GM18519 (cell line): ENCODE measurements around the gene MAML1.

Experiments used
- ATAC-seq: cut with Tn5 transposase; IDR thresholded peaks from one replicate; pipeline ENCODE4 v1.9.1; 2021; ENCODE audit warnings: mild to moderate bottlenecking, moderate library complexity; ENCODE audit not compliant: unreplicated experiment, low FRiP score

Gene MAML1

DNA sequence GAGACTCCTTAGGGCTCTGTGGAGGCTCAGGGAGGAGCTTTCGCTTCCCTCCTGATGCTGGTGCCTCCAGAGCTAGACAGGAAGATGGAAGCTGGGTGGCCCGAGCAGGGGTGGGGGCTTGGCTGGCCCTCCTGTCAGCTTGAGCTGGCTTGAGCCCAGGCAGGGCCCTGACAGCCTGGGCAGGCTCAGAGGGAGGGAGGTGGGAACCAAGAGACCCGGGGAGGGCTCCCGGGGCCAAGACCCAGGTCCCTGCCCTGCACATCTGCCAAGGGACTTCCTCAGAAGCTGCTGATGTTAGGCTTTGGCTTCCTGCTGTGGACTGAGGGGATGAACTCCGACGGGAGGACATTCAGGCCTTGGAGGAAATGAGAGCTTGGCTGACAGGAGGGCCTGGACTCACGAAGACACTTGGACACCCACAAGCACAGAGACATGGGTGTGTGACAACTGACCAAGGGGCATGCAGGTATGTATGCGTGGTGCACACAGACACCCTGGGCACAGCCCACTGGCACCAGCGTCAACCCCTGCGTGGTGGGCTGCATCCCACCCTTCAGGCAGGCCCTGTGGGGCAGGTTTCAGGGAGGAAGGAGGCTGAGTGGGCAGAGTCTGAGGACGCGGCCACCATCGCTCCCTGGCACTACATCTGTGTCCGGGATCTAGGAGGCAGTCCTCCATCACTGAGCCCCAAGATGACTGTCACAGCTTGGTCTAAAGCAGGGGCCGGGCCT, 59.4 kb downstream of the MAML1 start:
- ATAC-seq = no peak

DNA sequence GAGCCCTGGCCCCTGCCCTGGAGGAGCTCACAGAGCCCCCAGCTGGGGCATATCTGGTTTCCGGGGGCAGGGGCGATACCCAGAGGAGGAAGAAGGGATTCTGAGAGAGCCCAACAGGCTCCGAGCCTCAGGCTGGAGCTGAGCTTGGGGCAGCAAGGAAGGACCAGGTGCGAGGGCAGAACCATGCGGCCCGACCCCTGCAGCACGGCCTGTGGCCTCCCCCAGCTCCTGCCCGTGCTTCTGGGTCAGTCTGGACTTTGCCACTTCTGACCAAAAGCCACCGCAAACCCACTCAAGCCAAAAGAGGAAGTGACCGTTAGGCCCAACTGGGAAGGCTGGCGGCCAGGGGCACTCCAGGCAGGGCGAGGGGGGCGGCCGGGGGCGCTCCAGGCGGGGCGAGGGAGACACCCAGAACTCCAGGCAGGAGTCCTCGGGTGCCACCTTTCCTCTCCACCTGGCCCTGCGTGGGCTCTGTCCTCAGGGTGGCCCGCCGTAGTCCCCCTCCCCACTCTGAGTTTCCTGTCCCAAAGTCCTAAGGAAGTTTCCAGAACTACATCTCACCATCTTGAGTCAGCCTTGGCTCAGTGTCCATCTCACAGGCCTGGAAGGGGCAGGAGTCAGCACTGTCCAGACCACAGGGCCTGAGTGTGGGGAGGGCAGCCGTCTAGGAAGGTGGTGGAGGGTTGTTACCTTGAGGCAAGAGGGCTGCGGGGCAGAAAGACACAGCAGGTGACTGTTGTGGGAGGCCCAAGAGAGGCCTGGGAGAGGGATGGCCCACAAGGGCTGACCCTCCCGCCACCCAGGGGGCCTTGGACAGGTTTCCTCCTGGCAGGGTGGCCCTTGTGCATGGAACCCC, 60.2 kb downstream of the MAML1 start:
- ATAC-seq = no peak

DNA sequence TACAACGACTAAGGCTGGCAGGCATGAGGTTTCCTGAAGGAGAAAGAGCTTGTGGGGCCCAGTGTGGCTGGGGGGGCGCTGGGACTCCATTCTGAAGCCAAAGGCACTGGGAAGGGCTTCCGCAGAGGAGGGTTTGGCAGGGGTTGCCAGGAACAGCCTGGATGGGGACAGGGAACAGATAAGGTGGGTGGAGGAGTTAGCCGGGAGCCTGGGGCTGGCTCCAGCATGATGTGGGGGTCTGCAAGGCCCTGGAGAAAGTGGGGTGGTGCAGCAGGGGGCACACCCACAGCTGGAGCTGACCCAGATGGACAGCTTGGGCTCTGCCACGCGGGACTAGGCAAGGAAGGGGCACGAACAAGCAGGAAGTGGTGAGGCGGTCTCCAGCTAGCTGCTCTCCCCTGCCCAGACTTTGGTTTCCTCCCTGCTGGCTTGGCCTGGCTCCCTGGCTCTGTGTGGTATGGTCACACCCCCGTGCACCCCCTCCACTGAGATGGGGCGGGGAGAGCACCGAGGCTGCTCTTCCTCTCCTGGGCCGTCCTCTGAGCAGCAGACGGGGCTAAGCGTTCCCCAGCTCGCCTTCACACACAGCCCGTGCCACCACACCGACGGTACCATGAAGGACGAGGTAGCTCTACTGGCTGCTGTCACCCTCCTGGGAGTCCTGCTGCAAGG, 61.0 kb downstream of the MAML1 start, which contains the start of gene LTC4S:
TSS of gene LTC4S (plus strand) at position 519 of the 672 bp plus-strand sequence. CDS start at position 614, 95 bp downstream.
- no peak for ATAC-seq

DNA sequence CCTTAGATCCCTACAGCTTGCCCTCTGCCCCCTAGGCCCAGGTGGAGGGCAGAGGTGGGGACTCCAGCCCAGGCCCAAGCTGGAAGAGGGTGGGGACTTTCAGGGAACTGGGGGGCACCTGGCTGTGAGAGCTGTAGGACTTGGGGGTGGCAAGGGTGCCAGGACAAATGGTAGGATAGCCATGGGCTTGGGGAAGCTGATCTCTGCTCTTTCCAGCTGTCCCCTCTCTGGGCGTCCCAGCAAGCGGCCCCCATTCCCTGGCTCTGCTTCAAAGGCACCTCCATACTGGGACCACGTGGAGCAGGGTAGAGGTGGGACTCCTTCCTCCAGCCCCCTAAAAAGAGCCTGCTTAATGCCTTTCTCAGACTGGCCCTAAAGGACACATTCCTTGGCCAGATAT, 61.5 kb downstream of the MAML1 start:
- ATAC-seq = no peak

GRCh38 chr5:179794575-179794974, 62.0 kb downstream of the MAML1 start:
- ATAC-seq = no peak

- ATAC-seq = no peak
Observed at GRCh38 chr5:179795049-179795862, 62.6 kb downstream of the MAML1 start.

DNA sequence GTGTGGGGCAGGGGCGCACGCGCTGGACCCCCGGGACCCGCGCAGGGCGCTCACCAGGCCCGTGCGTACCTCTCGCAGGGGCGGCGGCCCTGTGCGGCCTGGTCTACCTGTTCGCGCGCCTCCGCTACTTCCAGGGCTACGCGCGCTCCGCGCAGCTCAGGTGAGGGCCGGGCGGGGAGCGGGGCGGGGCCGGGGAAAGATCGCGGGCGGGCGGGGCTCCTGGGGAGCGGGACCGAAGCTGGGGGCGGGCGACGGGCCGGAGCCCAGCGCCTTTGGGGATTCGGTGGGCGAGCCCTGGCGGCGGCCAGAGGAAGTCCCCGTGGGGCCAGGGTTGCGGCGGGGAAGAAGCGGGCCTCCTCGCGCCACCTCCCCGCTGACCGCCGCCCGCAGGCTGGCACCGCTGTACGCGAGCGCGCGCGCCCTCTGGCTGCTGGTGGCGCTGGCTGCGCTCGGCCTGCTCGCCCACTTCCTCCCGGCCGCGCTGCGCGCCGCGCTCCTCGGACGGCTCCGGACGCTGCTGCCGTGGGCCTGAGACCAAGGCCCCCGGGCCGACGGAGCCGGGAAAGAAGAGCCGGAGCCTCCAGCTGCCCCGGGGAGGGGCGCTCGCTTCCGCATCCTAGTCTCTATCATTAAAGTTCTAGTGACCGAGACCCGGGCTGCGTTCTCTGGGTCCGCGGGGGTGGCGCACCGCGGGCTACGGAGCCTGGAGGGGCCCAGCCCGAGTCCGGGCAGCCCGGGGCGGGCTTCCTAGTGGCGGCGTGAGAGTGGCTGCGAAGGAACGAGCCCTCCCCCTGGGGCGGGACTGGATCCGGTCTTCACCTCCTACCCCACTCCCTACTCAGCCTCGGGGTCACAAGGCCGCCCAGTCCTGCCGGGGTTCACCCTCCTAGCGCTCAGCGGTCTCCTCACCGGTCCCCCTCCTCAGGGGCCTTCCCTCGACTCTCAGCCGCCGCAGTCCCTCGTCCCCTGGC, 63.5 kb downstream of the MAML1 start:
- peak; percentile 75 for ATAC-seq

GRCh38 chr5:179796877-179797608, 64.4 kb downstream of the MAML1 start:
- no peak for ATAC-seq

- ATAC-seq = no peak
Observed at GRCh38 chr5:179797741-179798140, 65.1 kb downstream of the MAML1 start.

- no peak for ATAC-seq
Observed at GRCh38 chr5:179798144-179798770, 65.6 kb downstream of the MAML1 start.

DNA sequence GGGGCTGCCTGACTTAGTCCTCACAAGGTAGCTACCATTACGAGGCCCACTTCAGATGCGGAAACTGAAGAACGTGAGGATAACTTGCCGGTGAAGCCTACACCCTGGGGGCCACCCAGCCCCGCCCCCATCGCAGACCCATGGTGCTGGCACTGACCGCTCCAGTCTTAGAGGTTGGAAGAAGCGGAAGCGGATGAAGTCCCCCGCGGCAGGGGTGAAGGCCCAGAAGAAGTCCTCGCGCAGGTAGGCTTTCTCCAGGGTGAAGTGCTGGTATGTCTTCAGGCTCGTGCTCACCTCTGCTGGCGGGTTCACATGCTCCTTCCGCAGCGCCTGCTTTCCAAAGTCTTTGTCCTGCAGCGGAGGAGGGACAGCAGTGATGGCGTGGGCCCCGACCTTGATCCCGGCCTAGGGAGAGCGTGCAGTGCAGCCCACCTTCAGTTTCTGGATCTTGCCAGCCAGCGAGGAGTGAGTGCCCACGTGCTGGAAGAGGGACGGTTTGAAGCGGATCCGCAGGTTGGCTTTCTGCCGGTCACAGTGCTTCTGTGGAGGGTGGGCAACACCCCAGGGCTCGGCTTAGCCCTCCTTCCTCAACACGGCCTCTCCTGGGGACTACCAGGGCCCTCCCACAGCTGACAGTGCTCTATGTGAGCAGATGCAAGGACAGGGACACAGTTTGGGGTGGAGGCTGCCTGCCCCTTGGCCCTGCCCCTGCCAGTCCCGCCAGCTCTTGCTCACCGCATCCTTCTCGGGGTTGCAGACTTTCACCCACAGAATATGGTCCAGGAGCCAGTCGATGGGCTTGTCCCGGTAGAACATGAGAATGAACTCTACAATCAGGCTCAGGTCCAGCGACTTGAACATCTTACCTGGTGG, 66.4 kb downstream of the MAML1 start:
- ATAC-seq = no peak

GRCh38 chr5:179799644-179799973, 67.0 kb downstream of the MAML1 start:
- ATAC-seq = no peak

- ATAC-seq = no peak
Observed at GRCh38 chr5:179800071-179800695, 67.6 kb downstream of the MAML1 start.

DNA sequence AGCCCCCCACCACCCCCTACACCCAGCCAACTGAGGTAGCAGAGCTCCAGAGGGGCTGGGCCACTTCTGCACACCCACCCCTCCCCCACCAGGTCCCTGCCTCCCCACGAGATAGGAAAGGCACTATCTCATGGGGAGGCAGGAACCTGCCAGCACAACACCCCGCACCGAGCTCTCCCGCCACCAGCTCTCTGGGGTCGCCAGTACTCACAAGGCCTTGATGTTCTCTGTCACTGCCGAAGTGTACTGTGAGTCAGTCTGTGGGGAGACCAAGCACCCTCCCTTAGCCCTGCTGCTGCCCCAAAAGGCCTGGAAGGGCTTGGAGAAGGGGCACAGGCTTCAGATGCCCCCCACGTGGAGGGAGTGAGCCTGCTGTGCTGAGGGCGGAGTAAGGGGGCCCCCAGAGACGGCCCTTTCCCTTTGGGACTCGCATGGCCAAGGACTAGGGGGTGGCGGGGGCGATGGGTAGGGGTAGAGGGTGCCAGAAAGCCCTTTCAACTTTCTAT, 68.1 kb downstream of the MAML1 start:
- ATAC-seq = no peak

DNA sequence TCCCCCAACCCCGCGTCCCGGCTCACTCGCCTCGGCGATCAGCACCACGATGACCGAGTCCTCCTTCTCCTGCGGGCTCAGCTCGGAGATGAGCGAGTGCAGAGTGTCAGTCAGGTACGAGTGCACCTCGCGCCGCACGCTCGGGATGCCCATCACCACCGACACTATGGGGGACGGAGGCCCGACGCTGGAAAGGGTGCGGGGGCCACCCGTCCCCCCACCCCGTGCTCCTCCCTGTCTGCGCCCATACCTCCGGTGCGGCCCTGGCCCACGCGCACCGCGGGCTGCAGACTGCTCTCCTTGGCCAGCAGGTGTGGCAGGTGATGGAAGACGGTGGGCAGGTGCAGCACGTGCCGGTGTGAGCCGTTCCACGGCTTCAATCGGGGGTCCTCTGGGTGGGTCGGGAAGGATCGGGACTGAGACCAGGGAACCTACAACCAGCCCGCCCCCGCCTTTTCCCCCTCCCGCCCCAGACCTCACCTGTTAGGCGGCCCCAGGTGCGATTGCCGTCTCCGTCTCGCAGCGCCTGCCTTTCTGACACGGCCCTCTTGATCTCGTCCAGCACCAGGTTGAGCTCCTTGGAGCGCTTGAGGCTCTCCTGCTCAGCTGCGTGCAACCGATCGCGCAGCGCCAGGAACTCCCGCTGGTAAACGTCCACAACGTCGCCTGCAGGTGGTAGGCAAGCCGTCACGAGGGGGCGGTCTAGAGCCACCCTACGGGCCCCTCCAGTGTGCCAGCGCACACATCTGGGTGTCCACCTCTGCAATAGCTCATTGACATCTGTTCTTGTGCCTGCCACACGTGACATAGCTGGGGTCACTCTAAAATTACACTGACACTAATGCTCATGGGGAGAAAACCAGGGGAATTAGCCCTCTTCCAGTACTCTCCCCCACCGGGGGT, 68.9 kb downstream of the MAML1 start:
- no peak for ATAC-seq
